Nephron (organoid): ENCODE measurements around the gene ZNF750.

Experiments
- H3K27ac Mint-ChIP-seq, 3 experiments: 2 replicates each; pipeline ENCODE4 v1.8.0; 2020; ENCODE audit warnings: mixed read lengths in 3 of 3, mild to moderate bottlenecking in 2 of 3, moderate library complexity in 1 of 3
- H3K27me3 Mint-ChIP-seq: 2 replicates; pipeline ENCODE4 v1.8.0; 2021; ENCODE audit warnings: low read depth, mild to moderate bottlenecking, moderate library complexity, mixed read lengths
- H3K36me3 Mint-ChIP-seq: 2 replicates; pipeline ENCODE4 v1.8.0; 2020; ENCODE audit warnings: low read depth, mixed read lengths
- H3K4me1 Mint-ChIP-seq: 2 replicates; pipeline ENCODE4 v1.8.0; 2020; ENCODE audit warnings: mixed read lengths
- H3K4me3 Mint-ChIP-seq, 3 experiments: 2 replicates each; pipeline ENCODE4 v1.8.0; 2020; ENCODE audit warnings: mild to moderate bottlenecking in 3 of 3, mixed read lengths in 3 of 3, moderate library complexity in 2 of 3
- H3K9me3 Mint-ChIP-seq: 2 replicates; pipeline ENCODE4 v1.8.0; 2020; ENCODE audit warnings: mixed read lengths
- CTCF ChIP-seq, 3 experiments: fragments of 200-600 bp; sonication (generic); IDR thresholded peaks; one replicate each; pipeline ENCODE4 v1.5.0; 2021; ENCODE audit warnings: antibody characterized with exemption in 3 of 3; ENCODE audit not compliant: unreplicated experiment in 3 of 3

The ZNF750 gene

GRCh38 chr17:82848022-82848592 is 8.3 kb upstream of the ZNF750 start:
- no peak for TF ChIP-seq CTCF (IDR thresholded peaks at IDR 0.05; ENCODE audit: unreplicated experiment in 3 of 3)
- Mint-ChIP-seq H3K27me3 (peaks cover 9% of the 10 kb centered on the region), H3K9me3 (no peaks in the 10 kb centered on the region), H3K36me3 (peaks cover 6% of the 10 kb centered on the region), H3K4me1 (peaks cover 21% of the 10 kb centered on the region), H3K27ac (peak overlapping the region; percentile 40 to 92 (median 62)), H3K4me3 (peak overlapping the region in 2 of 3 experiments; percentile 31 to 74)

- H3K4me3 Mint-ChIP-seq, result peak overlapping the region in 2 of 3 experiments; percentile 14 to 25
- peaks cover 4% of the 10 kb centered on the region for H3K27me3 Mint-ChIP-seq
- no peak for TF ChIP-seq CTCF (IDR thresholded peaks at IDR 0.05; ENCODE audit: unreplicated experiment in 3 of 3)
- H3K36me3 Mint-ChIP-seq, result peaks cover 6% of the 10 kb centered on the region
- H3K27ac Mint-ChIP-seq, result peak overlapping the region; percentile 4 to 90 (median 35)
- H3K9me3 Mint-ChIP-seq, result no peaks in the 10 kb centered on the region
- peaks cover 21% of the 10 kb centered on the region for H3K4me1 Mint-ChIP-seq
Observed at GRCh38 chr17:82846061-82846691, 6.4 kb upstream of the ZNF750 start.

- no peak for TF ChIP-seq CTCF (IDR thresholded peaks at IDR 0.05; ENCODE audit: unreplicated experiment in 3 of 3)
- peaks cover 6% of the 10 kb centered on the region for H3K36me3 Mint-ChIP-seq
- peak overlapping the region; percentile 35 to 71 (median 47) for H3K27ac Mint-ChIP-seq
- peaks cover 21% of the 10 kb centered on the region for H3K4me1 Mint-ChIP-seq
- H3K9me3 Mint-ChIP-seq, result no peaks in the 10 kb centered on the region
- peak overlapping the region; percentile 49 to 51 (median 49) for H3K4me3 Mint-ChIP-seq
- H3K27me3 Mint-ChIP-seq, result peaks cover 4% of the 10 kb centered on the region
Observed at GRCh38 chr17:82845163-82845807, 5.5 kb upstream of the ZNF750 start.

GRCh38 chr17:82844796-82845162 is 5.0 kb upstream of the ZNF750 start:
- no peaks in the 10 kb centered on the region for H3K9me3 Mint-ChIP-seq
- H3K27me3 Mint-ChIP-seq, result peaks cover 4% of the 10 kb centered on the region
- H3K36me3 Mint-ChIP-seq, result peaks cover 6% of the 10 kb centered on the region
- TF ChIP-seq CTCF (IDR thresholded peaks at IDR 0.05; ENCODE audit: unreplicated experiment in 3 of 3), result no peak
- H3K4me1 Mint-ChIP-seq, result peaks cover 21% of the 10 kb centered on the region
- peak overlapping the region in 2 of 3 experiments; percentile 35 to 48 for H3K27ac Mint-ChIP-seq
- H3K4me3 Mint-ChIP-seq, result no peak overlapping the region

- H3K27ac Mint-ChIP-seq, result peak overlapping the region; percentile 35 to 73 (median 57)
- no peaks in the 10 kb centered on the region for H3K9me3 Mint-ChIP-seq
- peaks cover 16% of the 10 kb centered on the region for H3K4me1 Mint-ChIP-seq
- H3K36me3 Mint-ChIP-seq, result peaks cover 1% of the 10 kb centered on the region
- H3K27me3 Mint-ChIP-seq, result peaks cover 4% of the 10 kb centered on the region
- H3K4me3 Mint-ChIP-seq, result no peak overlapping the region
- no peak for TF ChIP-seq CTCF (IDR thresholded peaks at IDR 0.05; ENCODE audit: unreplicated experiment in 3 of 3)
Observed at GRCh38 chr17:82843904-82844680, 4.3 kb upstream of the ZNF750 start.
